GM18907 (cell line): Measurements from ENCODE around the gene RASL11A.
"Not testable (repeated sequence)": the region's sequence is repeated elsewhere in the genome, so short reads cannot be mapped to it uniquely, and the experiment has no call there.

Experiments used
- ATAC-seq: cut with Tn5 transposase; IDR thresholded peaks from one replicate; pipeline ENCODE4 v1.9.1; 2021; ENCODE audit warnings: mild to moderate bottlenecking, moderate library complexity; ENCODE audit not compliant: unreplicated experiment

The RASL11A gene

DNA sequence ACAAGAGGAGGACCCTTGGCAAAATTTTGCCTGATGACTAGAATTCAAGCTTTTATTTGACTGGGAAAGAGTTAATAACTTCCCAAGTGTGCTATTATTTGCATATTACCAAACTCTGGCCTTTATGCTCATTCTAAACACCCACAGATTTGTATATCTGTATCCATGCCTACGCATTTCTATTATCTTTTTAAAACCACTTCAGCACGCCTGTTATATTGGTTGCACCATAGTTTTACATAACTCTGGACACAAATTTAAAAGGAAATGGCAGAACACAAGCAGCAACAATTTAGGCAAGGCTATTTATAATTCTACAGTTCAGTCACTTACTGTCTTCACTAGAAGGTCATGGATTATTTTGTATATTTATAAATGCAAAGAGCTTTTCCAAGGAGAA is 3.7 kb upstream of the RASL11A start:
- no peak for ATAC-seq

DNA sequence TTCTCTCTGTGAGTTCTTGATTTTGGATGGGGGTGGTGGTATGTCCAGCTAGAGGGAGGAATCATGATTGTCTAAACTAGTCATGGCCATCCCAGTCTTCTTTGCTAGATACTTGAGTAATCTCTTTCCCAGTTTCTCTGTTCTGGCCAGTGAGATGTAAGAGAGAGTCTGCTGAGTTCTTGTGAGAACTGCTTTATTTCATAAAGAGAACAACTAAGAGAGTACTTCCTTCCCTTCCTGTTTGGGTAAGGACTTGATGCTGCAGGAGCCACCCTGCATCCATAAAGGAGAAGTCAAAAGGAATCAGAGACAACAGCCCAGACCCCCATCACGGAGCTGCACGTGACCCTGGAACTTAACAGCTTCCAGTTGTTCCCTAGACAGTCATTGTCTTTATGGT is 3.0 kb upstream of the RASL11A start:
- ATAC-seq = no peak

DNA sequence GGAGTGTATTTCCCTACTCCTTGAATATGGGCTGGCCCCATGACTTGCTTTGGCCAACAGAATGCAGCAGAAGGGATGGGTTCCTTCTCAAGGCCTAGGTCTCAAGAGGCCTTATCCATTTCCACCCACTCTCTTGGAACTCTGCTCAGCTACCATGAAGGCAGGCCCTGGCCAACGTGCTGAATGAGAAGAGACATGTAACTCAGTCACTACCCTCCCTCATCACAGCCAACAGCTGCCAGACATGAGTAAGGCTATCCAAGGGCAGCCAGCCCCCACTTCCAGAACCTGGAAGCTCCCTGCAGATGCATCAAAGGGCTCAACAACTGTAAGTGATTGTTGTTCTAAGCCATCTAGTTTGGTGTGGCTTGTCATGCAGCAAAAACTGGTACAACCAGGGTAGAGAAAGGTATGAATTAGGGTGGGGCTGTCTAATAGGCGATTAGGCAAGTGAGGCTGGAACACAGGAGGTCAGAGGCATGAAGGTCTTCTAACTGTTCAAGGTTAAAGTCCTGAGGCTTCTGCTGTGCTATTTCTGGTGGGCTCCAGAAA is 1.4 kb upstream of the RASL11A start:
- ATAC-seq = no peak

DNA sequence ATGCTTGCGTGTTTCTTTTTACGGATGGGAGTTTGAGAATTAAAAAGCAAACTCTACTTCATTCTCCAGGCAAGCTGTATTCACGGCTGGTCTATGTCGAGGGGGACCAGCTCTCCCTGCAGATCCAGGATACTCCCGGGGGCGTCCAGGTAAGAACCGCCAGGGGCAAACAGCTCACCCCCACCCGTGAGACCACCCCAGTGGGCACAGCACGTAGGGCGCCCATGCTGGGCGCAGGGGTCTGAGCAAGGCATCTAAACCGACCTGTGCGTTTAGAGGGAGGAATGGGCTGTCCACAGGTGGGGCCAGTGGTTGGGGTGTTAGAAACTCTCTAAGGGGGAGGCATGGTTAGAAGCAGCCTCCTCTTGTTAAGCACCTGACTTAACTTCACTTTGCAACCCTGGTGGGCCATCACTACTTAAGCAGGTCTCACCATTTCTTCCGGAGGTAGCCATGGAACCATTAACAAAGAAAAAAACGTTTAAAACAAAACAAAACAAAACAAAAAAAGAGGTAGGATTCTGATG is 1.0 kb downstream of the RASL11A start:
- no peak for ATAC-seq

DNA sequence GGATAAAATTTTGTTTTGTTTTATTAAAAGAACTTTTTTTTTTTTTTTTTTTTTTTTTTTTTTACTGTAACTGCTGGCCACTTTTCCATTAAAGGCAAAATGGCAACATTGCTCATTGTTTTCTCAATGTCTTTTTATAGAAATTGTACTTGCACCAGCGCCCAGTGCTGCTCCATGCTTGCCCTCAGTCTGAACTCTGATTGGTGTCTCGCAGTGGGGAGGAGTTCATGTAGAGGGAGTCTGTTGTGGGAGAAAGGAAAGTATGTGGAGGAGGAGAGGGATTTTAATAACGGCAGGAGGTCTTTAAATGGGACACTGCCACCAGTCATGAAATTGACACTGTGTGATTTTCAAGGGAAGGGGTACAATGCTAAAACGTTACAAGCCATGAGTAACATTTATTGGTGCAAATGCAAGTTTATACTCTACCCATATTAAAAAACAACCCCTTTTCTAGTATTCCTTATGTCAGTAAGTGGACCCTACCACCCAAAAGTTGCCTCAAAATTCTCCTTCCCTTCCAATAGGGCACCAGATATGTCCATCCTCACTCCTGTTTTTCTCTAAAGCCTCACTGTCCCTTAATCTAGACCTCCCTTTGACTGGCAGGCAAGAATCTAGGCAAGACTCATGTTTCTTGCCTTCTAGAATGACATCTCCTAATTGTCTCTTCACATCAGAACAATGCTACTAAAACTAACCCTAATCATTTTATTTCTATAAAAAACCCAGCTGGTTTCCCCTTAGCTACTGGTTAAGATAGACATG is 3.2 kb downstream of the RASL11A start:
- ATAC-seq = no peak

DNA sequence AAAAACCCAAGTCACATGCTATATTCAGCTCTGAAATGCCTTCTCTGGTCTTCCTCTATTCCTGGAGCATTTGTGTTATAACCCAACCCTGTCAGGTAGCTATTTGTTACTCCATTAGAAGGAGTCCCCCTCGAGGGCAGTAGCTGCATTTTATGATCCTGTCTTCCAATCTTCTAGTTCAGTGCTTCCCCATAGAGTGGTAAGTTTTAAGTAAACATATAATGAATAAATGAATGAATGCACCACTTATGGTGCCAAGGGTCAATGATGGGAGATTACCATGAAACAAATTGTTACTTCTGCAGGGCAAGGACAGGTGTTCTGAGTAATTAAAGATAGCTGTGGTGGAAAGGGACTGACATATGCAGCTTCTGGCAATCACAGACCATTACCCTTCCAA is 4.0 kb downstream of the RASL11A start:
- no peak for ATAC-seq

DNA sequence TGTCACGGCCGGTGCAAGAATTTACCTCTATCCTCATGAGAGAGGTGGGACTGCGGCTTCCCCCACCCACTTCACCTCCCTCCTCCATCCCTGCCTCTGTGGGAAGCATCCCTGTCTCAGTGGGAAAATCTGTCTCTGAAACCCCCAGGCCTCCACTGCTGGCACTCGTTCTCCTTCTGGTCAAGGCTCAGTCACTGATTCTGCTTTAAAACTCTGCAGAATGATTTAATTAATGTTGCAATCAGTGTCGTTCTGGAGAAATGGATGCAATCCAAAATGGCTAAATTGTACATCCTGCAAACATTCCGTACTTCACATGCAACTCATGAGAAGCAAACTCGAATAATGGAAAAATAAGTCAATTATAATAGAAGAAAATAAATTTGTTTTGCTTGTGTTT is 5.6 kb downstream of the RASL11A start:
- ATAC-seq = no peak

DNA sequence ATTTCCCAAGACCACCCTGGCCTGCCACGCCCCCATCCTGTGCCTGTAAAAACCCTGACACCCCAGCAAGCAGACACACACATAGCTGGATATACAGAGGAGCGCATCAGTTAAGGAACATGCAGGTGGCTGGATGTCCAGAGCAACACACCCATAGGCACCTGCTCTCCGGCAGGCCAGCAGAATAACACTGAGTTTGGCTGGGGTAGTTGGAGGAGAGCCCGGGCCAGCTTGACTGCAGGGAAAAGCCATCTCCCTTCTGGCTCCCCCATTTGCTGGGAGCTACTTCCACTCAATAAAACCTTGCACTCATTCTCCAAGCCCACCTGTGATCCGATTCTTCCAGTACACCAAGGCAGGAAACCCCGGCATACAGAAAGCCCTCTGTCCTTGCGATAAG is 8.9 kb downstream of the RASL11A start:
- ATAC-seq = no peak

DNA sequence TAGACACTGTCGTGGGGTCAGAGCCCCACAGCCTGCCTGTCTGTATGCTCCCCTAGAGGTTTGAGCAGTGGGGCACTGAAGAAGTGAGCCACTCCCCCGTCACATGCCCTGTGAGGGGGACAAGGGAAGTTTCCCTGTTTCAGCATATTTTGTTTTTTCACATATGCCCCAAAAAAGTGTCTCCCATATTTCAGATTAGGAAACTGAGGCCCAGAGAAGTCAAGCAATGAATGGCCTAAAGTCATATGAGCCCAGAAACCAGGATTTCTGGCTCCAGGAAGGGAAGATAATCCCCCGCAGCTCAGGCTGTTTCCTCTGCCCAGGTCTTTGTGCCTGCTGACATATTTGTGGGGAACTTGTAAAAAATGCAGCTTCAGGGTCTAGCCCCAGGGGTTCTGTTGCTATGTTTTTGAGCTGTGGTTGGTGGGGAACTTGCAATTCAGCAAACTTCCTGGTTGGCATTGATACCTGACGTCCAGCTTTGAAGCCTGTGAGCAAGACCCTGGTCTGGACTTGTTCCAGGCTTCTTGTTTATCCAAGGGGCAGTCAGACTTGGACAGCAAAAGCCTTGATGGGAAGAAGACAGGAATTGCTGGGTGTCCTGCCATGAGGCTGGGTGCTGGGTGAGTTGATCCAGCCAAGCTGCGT is 9.5 kb downstream of the RASL11A start:
- ATAC-seq = no peak

DNA sequence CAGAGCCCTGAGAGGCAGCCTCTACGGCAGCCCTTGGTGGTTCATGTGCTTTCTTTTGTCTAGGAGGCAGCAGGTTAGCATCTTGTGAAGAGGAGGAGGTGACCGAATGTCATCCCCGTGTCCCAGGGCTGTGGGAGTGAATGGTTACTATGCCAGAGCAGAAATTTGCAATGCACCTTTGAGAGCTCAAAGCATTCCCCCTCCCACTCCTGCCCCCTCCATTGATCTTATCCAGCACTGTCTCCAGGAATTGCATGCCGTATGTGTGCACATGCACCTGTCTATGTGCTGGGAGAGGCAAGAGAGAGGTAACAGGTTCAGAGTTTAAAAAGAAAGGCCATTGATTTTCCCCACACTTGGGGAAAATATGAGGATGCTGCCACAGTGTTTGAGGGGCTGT is 10.2 kb downstream of the RASL11A start:
- ATAC-seq = no peak

DNA sequence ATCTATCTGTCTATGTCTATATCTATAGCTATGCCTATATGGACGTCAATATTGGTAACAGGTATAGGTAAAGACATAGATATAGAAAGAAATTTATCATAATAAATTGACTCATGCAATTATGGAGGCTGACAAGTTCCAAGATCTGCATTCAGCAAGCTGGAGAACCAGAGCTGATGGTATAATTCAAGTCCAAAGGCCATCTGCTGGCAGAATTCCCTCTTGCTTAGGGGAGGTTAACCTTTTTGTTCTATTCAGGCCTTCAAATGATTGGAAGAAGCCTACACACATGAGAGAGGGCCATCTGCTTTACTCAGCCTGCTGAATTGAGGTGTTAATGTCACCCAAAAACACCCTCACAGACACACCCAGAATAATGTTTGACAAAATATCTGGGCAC is 10.8 kb downstream of the RASL11A start:
- no peak for ATAC-seq

DNA sequence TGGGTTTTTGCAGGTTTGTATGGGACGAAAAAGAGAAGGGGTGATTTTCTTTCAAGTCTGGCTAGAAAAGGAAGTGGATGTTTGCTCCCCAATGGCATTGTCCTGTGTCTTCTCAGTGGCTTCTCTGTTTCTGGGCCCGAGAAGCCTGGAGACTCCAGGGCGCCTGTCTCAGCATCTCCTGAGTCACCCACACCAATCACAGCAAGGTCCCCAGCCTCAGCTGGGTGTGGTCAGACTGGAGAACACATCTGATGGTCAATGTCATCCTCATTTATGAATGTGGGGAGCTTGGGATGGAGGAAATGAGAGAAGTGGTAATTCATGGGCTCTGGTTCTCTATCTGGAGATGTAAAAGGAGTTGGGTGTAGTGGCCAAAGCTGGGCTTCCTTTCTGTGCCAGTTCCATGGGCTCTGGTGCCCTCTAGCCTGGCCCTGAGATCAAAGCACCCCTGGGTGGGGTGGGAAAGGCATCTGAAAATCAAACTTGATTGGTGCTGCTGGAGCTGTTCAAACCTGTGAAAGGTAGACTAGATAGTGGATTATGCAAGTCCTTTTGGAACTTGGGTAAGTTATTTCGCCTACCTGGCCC is 13.4 kb downstream of the RASL11A start:
- ATAC-seq = no peak

DNA sequence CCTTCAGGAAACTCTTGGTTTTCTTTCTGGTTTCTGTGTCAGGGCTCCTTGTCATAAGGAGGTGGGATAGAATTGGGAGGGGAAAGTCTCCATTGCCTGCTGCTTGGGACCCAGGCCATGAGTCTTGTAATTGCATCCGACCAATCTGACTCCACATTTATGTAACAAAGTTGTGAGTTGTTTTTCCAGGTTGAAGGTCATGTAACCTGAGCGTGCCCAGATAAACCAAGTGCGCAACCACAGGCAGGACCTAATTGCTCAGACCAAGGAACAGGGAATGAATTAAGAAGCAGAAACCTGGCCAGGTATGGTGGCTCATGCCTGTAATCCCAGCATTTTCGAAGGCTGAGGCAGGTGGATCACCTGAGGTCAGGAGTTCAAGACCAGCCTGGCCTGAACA is 17.8 kb downstream of the RASL11A start:
- ATAC-seq = no peak

DNA sequence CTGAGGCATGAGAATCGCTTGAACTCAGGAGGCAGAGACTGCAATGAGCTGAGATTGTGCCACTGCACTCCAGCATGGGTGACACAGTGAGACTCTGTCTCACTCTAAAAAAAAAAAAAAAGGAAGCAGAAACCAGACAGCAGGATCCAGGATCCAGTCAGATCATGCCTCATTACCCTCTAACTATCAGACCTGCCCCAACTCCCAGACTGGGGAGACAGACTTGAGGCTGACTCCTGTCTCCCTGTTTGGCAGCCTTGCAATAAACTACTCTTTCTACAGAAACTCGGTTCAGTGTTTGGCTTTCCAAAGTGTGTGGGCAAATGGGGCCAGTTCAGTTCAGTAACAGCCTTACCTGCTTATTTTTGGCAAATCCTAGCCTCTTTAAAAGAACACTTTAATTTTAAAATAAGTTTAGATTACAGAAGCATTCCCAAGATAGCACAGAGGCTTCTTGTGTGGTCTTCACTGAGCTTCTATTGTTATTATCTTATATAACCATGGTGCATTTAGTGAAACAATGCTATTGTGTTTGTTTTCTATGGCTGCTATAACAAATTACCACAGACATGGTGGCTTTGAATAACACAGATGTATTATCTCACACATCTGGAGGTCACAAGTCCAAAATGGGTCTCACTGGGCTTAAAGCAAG is 18.5 kb downstream of the RASL11A start:
- no peak for ATAC-seq

DNA sequence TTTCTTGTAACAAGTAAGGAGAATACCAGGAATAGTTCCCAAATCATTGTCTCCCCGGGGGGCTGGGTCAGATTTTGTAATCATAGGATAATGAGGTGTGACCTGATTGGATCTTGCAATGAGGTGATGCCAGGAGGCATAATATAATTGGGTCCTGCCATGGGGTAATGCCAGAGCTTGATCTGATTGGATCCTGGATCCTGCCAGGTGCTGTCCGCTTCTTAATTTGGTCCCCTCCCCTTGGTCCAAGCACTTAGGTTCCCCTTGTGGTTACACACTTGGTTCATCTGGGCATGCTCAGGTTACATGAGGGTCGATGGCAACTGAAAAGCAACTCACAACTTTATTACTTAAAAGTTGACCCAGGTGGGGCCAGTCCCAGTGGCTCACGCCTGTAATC is 20.1 kb downstream of the RASL11A start:
- ATAC-seq = no peak

DNA sequence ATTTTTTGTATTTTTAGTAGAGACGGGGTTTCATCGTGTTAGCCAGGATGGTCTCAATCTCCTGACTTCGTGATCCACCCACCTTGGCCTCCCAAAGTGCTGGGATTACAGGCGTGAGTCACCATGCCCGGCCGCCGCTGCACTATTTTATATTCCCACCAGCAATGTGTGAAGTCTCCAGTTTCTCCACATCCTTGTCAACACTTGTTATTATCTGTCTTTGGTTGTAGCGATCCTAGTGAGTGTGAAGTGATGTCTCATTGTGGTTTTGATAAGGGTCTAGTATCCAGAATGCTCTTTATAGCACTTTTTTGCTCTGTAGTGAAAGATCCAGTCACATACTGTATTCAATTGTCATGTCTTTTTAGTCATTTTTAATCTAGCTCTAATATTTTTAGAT is 21.3 kb downstream of the RASL11A start:
- not testable (repeated sequence) for ATAC-seq

DNA sequence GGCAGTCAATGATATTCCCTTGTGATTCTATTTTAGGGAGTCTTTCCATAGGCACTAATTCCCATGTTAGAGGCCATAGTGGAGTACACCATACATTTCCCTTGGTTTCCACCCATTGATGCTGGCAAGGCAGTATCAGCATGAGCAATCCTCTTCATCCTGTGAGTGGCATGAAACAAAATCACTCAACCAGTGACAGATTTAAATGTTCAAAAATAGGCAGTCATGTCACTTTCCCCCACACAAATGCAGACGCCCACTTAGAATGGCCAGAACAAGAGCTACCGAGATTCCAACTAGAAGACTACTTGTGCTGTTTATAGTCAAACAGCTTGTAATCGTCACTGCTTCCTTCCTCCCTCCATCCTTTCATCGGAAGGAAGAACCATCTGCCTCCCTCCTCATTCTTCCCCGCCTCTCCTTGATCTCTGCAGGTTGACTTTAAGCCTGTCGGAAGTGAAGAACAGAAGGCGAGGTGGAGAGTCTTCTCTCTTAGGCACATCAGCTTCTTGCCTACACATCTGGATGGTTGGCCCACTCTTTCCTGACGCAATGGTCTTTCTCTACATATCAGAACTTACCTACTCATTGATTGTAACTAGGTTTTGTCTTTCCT is 22.6 kb downstream of the RASL11A start:
- no peak for ATAC-seq

DNA sequence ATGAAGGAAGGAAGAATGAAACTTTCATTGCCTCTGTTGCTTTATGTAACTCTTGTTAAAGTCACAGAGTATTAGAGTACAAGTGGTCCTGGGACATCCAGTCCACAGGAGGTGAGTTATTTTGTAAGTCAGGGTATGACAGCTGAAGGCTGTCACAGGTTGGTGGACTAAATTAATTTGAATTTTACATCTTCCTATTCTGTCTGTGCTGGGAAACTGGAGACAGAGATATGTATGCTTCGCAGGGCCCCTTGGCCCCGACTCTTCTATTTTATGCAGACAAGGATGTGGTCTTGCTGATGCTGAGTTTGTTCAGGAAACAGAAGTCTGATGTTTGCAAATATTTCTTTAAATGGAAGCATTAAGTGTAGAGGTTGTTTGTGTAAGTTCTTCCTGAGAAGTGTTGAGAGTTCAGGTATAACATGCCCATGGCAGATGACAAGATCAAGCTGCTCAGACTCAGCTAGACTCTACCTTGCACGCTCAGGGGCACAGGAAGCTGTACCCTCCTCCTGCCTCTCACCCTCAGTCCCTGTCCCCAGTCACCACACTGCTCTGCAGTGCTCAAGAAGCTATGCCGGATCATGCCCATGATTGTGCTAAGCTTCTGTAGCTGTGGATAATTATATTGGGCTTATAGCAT is 23.4 kb downstream of the RASL11A start:
- no peak for ATAC-seq

DNA sequence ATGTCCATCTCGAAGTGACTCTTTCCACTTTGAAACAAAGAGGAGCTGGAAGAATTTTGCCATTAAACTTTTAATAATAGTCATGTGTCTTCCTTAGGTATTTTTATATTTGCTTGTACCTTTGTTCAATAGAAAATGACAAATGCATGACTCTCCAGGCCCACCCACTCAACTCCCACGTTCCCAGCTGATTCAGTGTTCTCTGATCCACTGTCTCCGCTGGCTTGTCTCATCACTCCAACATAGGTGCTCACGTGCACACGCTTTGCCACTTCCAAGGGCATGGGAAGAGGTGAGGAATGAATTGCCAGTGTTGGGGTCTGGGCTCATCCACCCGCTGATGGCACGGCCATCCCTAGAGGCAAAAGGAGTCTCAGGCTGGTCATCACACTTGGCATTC is 24.5 kb downstream of the RASL11A start:
- ATAC-seq = no peak

DNA sequence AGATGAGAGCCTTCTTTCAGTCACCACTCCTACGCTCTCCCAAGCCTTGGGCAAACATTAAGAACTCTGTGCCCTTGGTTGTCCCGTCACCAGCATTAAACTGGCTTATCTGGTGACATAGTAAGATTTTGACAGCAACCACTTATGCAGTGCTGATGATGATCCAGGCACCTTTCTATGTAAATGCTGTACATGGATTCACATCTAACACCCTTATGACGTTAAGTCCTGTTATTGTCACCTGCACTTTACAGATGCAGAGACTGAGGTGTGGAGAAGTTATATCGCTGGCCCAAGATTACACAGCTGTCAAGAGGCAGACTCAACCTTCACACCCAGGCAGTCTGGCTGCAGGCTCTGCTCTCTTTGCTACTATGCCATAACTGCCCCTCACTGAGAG is 25.0 kb downstream of the RASL11A start:
- no peak for ATAC-seq
